ENCODE data around the gene NPHP1. TPM values are rescaled to one million over a fixed set of nuclear protein-coding genes. Genes with fewer than 3 reads are reported as not detected.

Gene NPHP1
- total RNA-seq, 1 experiment from 2014 or later = 1.8 TPM

Small RNA genes lying within 50 kb of the gene (small RNA-seq; reads per million reads assigned to genes)
- not detected for gene MIR4436B1

Other genes with a start within 250 kb of the NPHP1 start
- 0.07 and 0.77 TPM in 2 replicates for gene MALL, start 89.2 kb downstream of the NPHP1 start, total RNA-seq (2014; rRNA removed; shearing (Covaris generic))
- gene MTLN, start 7.5 kb upstream of the NPHP1 start, total RNA-seq (2014; rRNA removed; shearing (Covaris generic)) = 111 and 229 TPM in 2 replicates